GM20431 (cell line): ENCODE measurements around the gene TRMT112.

Experiments
- in situ Hi-C: fragments of 300-500 bp; cut with MseI, MboI; formaldehyde crosslinking; loops from one replicate; pipeline ENCODE4 v1.15.0; 2020; ENCODE audit warnings: low sequenced_read_pairs; ENCODE audit not compliant: unreplicated experiment

The TRMT112 gene

DNA sequence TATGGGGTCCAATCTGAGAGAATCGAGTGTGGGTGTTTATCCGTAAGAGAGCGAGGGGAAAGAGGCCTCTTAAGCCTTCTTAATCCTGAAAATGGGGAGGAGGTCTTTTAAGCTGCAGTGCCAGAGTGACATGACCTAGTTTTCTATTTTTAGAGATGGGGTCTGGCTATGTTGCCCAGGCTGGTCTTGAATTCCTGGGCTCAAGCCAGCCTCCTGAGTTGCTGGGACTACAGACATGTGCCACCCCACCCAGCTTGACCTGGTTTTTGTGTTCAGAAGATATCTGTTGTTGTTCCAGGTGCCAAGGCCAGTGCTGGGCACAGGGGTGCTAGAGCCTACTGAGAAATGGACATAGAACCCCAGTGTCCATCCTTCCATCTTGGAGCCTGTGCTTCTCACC is 34.3 kb downstream of the TRMT112 start:
- in situ Hi-C loops = no loop called here

DNA sequence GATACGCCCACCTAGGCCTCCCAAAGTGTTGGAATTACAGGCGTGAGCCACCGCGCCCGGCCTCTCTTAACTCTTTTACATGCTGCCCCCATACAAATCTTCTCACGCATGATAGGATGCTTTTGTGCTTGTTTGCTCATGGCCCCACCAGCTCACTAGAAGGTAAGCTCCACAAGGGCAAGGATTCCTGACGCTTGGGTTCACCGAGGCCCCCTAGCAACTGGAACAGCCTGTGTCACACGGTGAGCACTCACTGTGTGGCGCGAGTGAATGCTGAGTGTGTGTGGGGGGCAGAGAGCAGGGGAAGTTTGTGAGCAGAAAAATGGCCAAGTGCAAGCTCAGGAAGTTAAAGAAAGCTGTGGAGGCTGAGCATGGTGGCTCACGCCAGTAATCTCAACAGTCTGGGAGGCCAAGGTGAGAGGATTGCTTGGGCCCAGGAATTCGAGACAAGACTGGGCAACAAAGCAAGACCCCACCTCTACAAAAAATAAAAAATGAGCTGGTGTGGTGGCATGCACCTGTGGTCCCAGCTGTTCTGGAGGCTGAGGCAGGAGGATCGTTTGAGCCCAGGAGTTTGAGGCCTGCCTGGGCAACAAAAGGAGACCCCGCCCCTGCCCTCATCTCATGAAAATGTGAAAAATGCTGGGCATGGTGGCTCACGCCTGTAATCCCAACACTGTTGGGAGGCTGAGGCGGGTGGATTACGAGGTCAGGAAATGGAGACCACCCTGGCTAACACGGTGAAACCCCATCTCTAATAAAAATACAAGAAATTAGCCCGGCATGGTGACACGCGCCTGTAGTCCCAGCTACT is 35.2 kb downstream of the TRMT112 start:
- in situ Hi-C loops = no loop called here

DNA sequence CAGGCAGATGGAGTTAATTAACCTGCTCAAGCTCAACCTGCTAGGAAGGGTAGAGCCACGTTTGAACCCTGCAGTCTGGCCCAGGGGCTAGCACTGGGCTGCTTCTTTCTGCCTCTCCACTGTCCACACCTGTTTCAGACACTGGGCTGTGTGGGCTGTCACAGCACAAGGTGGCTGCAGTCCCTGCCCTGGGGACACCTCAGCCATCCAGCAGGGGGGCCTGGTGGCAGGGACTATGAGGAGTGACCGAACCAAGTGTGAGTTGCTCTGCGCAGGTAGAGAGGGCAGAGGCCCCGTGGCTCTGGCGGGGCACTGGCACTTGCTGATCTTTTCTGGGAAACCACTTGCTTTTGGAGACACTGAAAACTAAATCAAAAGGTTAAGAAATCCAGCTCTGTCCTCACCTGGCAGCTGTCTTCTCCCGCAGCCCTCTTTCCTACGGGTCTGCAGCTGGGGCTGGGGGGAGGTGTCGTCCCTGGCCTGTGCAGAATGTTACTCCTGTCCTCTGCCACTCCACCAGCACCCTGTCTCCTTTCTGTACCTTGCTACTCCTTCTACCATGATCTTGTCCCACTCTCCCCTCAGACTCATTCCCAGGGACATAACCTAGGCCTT is 38.7 kb downstream of the TRMT112 start:
- in situ Hi-C loops = no loop called here

DNA sequence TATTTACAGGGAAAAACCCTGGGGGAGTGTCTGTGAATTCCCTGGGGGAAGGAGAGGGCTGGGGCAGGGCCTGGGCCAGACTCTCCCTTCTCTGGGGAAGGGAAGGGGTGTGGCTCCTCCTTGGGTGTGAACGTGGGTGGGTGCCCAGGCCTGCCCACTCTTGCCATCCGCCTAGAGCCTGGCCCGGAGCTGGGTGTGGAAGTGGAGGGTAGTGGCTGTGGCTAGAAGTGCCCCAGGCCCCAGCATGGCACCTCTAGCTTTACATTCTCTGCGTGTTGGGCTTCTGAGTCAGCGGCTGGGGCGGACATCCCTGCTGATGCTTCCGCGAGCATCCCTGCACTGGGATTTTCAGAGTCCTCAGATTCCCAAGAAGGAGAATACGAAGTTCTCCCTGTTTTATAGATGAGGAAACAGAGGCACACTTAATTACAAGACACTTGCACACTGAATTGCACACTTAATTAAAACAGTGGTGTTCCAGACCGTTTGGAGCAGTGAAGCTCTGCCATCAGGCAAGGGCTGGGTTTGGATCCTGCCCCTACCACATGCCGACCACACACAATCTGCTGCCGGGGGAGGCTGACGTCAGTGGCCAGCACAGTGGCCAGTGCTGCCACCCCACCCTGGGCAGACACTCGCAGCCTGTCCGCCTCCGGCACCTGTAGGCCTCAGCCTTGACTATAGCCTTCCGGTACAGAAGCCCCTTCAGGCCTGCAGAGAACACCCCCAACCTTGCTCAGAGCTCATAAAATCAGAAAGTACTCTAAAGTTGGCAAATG is 40.5 kb downstream of the TRMT112 start:
- in situ Hi-C loops = no loop called here

DNA sequence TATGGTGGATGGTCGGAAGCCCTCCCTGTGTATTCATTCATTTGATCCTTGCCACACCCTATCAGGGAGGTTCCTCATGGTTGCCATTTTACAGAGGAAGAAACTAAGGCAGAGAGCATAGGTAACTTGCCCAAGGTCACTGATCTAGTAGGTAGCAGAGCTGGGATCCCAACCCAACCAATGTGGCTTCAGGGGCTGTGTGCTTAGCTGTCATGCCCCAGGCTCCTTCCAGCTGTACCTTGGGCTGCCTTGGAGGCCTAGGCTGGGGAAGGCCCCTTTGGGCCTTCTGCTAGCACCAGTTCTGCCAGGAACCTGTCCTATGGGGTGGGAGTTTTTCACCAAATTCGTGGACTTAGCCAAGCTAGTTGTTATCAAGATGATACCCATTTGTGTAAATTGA is 41.5 kb downstream of the TRMT112 start:
- in situ Hi-C loops = no loop called here

DNA sequence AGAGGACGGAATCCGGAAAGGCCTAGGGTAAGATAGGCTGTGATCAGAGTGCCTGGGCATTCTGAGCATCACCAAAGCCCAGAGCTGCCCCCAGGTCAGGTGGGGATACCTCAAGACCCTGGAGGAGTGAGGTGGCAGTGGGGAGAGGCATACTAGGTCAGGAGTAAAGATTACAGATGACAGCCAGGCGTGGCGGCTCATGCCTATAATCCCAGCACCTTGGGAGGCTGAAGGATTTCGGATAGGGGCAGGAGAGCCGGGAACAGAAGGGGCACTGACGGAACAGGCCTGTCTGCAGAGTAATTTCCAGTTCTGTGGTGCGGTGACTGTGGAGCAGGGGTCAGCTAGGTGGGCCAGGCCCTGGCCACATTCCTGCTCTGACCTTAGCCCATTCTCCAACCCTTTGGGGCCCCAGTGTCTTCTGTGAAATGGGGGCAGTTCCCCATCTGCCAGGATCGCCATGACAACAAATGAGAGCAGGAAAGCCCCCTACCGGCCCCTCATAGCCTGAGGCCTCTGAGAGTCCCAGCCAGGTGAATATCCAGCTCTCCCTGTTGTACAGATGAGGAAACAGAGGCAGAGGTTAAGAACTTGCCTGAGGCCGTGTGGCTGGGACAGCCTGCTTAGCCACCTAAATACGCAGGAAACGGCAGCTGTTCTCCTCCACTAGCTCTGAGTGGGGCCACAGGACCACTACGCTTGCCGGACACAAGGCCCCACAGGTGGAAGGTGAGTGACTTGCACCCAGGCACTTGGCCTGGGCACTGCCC is 42.1 kb downstream of the TRMT112 start:
- in situ Hi-C loops = no loop called here

DNA sequence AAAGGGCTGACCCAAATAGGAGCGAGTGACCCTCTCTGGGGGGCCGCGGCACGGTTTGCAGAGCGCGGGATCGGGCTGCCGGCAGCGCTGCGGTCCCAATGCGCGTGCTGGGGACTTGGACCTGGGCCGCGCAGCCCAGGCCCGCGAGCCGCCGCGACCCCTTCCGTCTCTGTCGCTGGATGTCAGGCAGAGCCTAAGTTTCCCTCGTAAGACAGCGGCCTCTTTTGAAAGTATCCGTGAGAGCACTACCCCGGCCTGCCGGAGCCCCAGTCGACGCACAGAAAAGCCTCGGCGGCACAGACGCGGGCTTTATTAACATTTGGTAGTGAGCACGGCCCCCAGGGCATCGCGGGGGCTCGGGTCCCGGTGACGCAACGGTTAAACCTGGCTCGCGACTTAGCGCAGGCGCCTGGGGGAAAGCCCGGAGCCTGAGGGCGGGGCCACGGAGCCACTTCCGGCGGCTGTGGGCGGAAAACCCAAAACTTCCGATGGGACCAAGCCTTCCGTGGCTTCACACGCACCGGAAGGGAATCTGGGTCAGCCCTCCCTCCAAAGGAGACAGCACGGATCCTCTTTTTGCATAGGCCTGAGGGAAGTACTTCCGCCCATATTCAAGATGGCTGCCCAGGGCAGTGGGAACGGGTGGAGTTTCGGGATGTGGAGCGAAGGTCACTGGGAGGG is 47.7 kb downstream of the TRMT112 start:
- in situ Hi-C loops = no loop called here

DNA sequence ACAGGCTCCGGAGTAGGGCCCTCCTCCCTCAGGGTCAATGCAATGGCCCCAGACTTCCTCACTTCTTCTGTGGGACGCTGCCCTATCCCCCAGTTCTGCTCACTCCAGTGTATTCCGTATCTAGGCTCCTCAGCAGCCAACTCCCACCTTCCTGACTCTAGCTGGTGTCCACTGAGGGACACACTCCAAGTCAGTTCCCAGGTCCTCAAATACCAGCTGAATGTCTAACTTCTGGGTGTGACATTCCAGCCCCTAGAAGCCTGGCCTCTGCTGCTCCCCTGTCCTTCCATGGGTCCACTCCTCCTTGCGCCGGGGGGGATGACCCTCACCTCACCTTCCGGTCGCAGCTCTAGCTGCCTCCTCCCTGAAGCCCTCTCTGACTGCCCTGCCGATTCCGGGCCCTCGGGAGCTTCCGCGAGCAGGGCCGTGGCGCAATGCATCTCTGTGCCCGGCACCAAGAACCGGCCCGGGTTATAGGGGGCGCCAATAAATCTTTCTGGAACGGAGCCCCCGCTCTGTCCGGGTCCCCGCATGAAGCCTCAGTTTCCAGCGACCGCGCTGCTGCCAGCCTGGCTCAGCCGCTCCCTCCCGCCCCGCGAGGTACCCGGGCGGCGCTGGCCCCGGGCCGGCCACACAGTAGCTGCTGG is 48.3 kb downstream of the TRMT112 start:
- in situ Hi-C loops = no loop called here

DNA sequence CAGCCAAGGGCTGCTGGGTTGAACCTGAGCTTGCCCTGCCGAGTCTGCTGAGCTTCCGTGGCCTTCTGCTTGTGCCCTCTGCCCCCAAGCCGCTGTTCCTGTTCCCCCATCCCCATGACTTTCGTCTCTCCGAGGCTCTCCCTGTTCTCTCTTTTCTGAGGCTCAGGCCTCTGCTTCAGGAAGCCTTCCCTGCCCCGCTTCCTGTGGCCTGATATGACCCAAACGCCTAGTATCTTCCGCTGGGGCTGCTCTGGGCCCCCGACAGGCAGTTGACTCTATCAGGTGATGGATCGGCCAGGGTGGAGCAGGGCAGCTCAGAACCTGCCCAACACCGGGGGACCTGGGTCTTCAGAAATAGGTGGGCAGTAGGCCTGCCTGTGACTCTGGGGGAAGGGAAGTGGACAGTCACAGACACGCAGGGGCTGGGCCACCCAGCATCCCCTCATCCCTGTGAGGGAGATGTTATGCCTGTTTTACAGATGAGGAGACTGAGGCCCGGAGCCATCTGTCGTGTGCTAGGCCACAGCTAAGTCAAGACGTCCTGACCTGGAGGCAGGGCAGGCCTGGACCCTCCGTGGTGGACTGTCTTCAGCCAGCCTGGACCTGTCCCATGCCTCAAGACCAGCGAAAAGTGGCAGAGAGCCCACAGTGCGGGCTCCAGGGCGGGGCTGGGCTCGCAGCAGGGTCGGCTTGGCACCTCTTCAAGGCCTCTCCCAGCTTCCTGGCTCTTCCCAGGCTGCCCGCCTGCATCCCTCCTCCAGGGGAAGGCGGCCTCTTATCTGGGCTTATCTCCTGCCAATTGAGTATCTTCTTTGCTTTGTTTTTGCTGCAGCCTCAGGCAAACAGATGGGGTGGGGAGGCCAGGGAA is 49.1 kb downstream of the TRMT112 start:
- in situ Hi-C loops = no loop called here

DNA sequence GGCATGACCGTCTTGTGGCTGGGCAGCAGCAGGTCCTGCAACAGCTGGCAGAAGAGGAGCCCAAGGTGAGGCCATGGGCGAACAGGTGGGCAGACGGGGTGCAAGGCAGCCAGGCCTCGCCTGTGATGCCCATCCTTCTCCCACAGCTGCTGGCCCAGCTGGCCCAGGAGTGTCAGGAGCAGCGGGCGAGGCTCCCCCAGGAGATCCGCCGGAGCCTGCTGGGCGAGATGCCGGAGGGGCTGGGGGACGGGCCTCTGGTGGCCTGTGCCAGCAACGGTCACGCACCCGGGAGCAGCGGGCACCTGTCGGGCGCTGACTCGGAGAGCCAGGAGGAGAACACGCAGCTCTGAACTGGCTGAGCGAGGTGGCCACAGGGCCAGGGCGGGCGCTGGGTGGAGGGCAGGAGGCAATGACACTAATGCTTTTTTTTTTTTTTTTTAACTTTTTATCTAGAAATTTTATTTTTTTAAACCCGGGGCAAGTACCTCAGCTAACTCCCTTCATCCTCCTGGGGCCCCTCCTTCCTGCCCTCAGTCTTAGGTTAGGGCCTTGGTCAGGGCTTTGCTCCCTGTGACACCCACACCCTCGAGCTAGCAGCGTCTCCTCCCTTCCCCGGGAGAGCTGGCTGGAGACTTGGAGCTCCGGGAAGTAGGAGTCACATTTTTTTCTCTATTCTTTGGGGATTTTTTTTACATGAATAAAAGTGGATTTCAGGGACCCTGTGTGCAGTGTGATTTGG is 50.0 kb downstream of the TRMT112 start:
- in situ Hi-C loops = no loop called here
